Fibroblast of peridontal ligament (primary cell): ENCODE results near the gene CREB5.
"Not testable (repeated sequence)": the region's sequence is repeated elsewhere in the genome, so short reads cannot be mapped to it uniquely, and the experiment has no call there.

ENCODE experiments used
- DNase-seq: peaks from one replicate; pipeline ENCODE4 v3.0.0-alpha.2; 2010; ENCODE audit errors: extremely low read depth

The CREB5 gene

GRCh38 chr7:28813243-28813962 lies 401.1 kb downstream of the CREB5 start:
- no peak for DNase-seq

GRCh38 chr7:28815369-28815927 lies 403.1 kb downstream of the CREB5 start:
- no peak for DNase-seq

- no peak for DNase-seq
Observed at GRCh38 chr7:28815928-28816373, 403.6 kb downstream of the CREB5 start.

GRCh38 chr7:28818996-28819395 lies 406.7 kb downstream of the CREB5 start:
- no peak for DNase-seq

GRCh38 chr7:28823582-28823981 lies 411.3 kb downstream of the CREB5 start:
- no peak for DNase-seq

GRCh38 chr7:28825817-28826448 lies 413.6 kb downstream of the CREB5 start:
- DNase-seq: not testable (repeated sequence)

GRCh38 chr7:28830846-28831245 lies 418.5 kb downstream of the CREB5 start:
- DNase-seq: no peak

- DNase-seq: no peak
Observed at GRCh38 chr7:28832669-28833068, 420.4 kb downstream of the CREB5 start.

- DNase-seq: no peak
Observed at GRCh38 chr7:28835800-28836199, 423.5 kb downstream of the CREB5 start.

- DNase-seq: no peak
Observed at GRCh38 chr7:28836716-28837115, 424.4 kb downstream of the CREB5 start.

- DNase-seq: no peak
Observed at GRCh38 chr7:28837216-28837615, 424.9 kb downstream of the CREB5 start.

GRCh38 chr7:28840592-28840995 lies 428.3 kb downstream of the CREB5 start:
- DNase-seq: no peak

GRCh38 chr7:28841766-28842165 lies 429.4 kb downstream of the CREB5 start:
- DNase-seq: no peak

GRCh38 chr7:28842769-28843295 lies 430.5 kb downstream of the CREB5 start:
- DNase-seq: no peak

GRCh38 chr7:28845106-28845505 lies 432.8 kb downstream of the CREB5 start:
- no peak for DNase-seq

GRCh38 chr7:28847176-28847575 lies 434.9 kb downstream of the CREB5 start:
- DNase-seq: no peak

- DNase-seq: no peak
Observed at GRCh38 chr7:28847681-28848080, 435.4 kb downstream of the CREB5 start.

- DNase-seq: no peak
Observed at GRCh38 chr7:28848906-28849305, 436.6 kb downstream of the CREB5 start.

- DNase-seq: no peak
Observed at GRCh38 chr7:28850699-28851098, 438.4 kb downstream of the CREB5 start.

- DNase-seq: no peak
Observed at GRCh38 chr7:28853150-28853549, 440.8 kb downstream of the CREB5 start.

- no peak for DNase-seq
Observed at GRCh38 chr7:28853834-28854749, 441.8 kb downstream of the CREB5 start.

- no peak for DNase-seq
Observed at GRCh38 chr7:28854750-28855074, 442.4 kb downstream of the CREB5 start.
